ENCODE measurements around the gene ATP8A1.
"Not testable (repeated sequence)": the region's sequence is repeated elsewhere in the genome, so short reads cannot be mapped to it uniquely, and the experiment has no call there.

Gene ATP8A1

GRCh38 chr4:42377497-42377896 lies 279.4 kb downstream of the ATP8A1 start:
- Histone ChIP-seq H3K27ac (ENCODE audit: low read length) (no peak overlapping the region), H3K36me3 (ENCODE audit: insufficient read depth, low read length) (no peaks in the 10 kb centered on the region), H3K79me2 (ENCODE audit: insufficient read depth, low read length) (no peaks in the 10 kb centered on the region), H3K4me1 (ENCODE audit: insufficient read depth, low read length) (no peaks in the 10 kb centered on the region), H3K27me3 (ENCODE audit: insufficient read depth, low read length, poor library complexity) (no peaks in the 10 kb centered on the region), H4K20me1 (ENCODE audit: insufficient read depth, low read length) (no peaks in the 10 kb centered on the region), H3K4me2 (ENCODE audit: insufficient read depth, low read length) (no peak overlapping the region), H3K9me3 (ENCODE audit: insufficient read depth, low read length, severe bottlenecking) (no peaks in the 10 kb centered on the region), H2AFZ (ENCODE audit: low read depth, low read length) (no peak overlapping the region), H3K4me3 (ENCODE audit: low read depth in 1 of 2, low read length in 2 of 2) (no peak overlapping the region), H3K9ac (ENCODE audit: low read depth, low read length) (no peak overlapping the region)
- ATAC-seq (ENCODE audit: insufficient read depth, low read depth) (no peak), DNase-seq (no peak)
- TF ChIP-seq CTCF (IDR thresholded peaks at IDR 0.05; ENCODE audit: borderline replicate concordance, extremely low read depth, low read length, poor library complexity, severe bottlenecking) = no peak
- no peak for TF ChIP-seq EZH2 (IDR thresholded peaks at IDR 0.05; ENCODE audit: borderline replicate concordance, low read depth, low read length, severe bottlenecking)

GRCh38 chr4:42372303-42372702 lies 284.6 kb downstream of the ATP8A1 start:
- ATAC-seq (ENCODE audit: insufficient read depth, low read depth); H4K20me1 ChIP-seq (ENCODE audit: insufficient read depth, low read length); H3K27ac ChIP-seq (ENCODE audit: low read length); H2AFZ ChIP-seq (ENCODE audit: low read depth, low read length); H3K36me3 ChIP-seq (ENCODE audit: insufficient read depth, low read length); H3K27me3 ChIP-seq (ENCODE audit: insufficient read depth, low read length, poor library complexity); H3K9me3 ChIP-seq (ENCODE audit: insufficient read depth, low read length, severe bottlenecking); H3K4me1 ChIP-seq (ENCODE audit: insufficient read depth, low read length); H3K79me2 ChIP-seq (ENCODE audit: insufficient read depth, low read length); H3K4me3 ChIP-seq (ENCODE audit: low read depth in 1 of 2, low read length in 2 of 2); DNase-seq; H3K4me2 ChIP-seq (ENCODE audit: insufficient read depth, low read length); H3K9ac ChIP-seq (ENCODE audit: low read depth, low read length): not testable (repeated sequence)

GRCh38 chr4:42371305-42372252 lies 285.3 kb downstream of the ATP8A1 start:
- peak; percentile 50; the same call in 1 of the 3 replicates for ATAC-seq (ENCODE audit: insufficient read depth, low read depth)
- Histone ChIP-seq H2AFZ (ENCODE audit: low read depth, low read length) (no peak overlapping the region), H3K27me3 (ENCODE audit: insufficient read depth, low read length, poor library complexity) (no peaks in the 10 kb centered on the region), H3K4me3 (ENCODE audit: low read depth in 1 of 2, low read length in 2 of 2) (no peak overlapping the region), H3K4me2 (ENCODE audit: insufficient read depth, low read length) (no peak overlapping the region), H3K27ac (ENCODE audit: low read length) (no peak overlapping the region), H3K36me3 (ENCODE audit: insufficient read depth, low read length) (no peaks in the 10 kb centered on the region), H3K79me2 (ENCODE audit: insufficient read depth, low read length) (no peaks in the 10 kb centered on the region), H3K4me1 (ENCODE audit: insufficient read depth, low read length) (no peaks in the 10 kb centered on the region), H3K9me3 (ENCODE audit: insufficient read depth, low read length, severe bottlenecking) (no peaks in the 10 kb centered on the region), H4K20me1 (ENCODE audit: insufficient read depth, low read length) (no peaks in the 10 kb centered on the region), H3K9ac (ENCODE audit: low read depth, low read length) (no peak overlapping the region)
- no peak for DNase-seq
- TF ChIP-seq EZH2 (IDR thresholded peaks at IDR 0.05; ENCODE audit: borderline replicate concordance, low read depth, low read length, severe bottlenecking) (no peak), CTCF (IDR thresholded peaks at IDR 0.05; ENCODE audit: borderline replicate concordance, extremely low read depth, low read length, poor library complexity, severe bottlenecking) (peak; percentile 60)

- Histone ChIP-seq H3K4me1 (ENCODE audit: insufficient read depth, low read length) (no peaks in the 10 kb centered on the region), H3K36me3 (ENCODE audit: insufficient read depth, low read length) (no peaks in the 10 kb centered on the region), H3K9ac (ENCODE audit: low read depth, low read length) (no peak overlapping the region), H4K20me1 (ENCODE audit: insufficient read depth, low read length) (no peaks in the 10 kb centered on the region), H3K27ac (ENCODE audit: low read length) (no peak overlapping the region), H3K9me3 (ENCODE audit: insufficient read depth, low read length, severe bottlenecking) (no peaks in the 10 kb centered on the region), H2AFZ (ENCODE audit: low read depth, low read length) (no peak overlapping the region), H3K4me3 (ENCODE audit: low read depth in 1 of 2, low read length in 2 of 2) (no peak overlapping the region), H3K27me3 (ENCODE audit: insufficient read depth, low read length, poor library complexity) (no peaks in the 10 kb centered on the region), H3K79me2 (ENCODE audit: insufficient read depth, low read length) (no peaks in the 10 kb centered on the region), H3K4me2 (ENCODE audit: insufficient read depth, low read length) (no peak overlapping the region)
- TF ChIP-seq EZH2 (IDR thresholded peaks at IDR 0.05; ENCODE audit: borderline replicate concordance, low read depth, low read length, severe bottlenecking) (no peak), CTCF (IDR thresholded peaks at IDR 0.05; ENCODE audit: borderline replicate concordance, extremely low read depth, low read length, poor library complexity, severe bottlenecking) (no peak)
- ATAC-seq (ENCODE audit: insufficient read depth, low read depth) (no peak), DNase-seq (no peak)
Measured at GRCh38 chr4:42369489-42369888, 287.4 kb downstream of the ATP8A1 start.
